UCSD-AML1 (cell line): Measurements from ENCODE around the gene CRYGS.

Source experiments
- DNase-seq: peaks from one replicate; lab custom pipeline; 2025; ENCODE audit not compliant: unreplicated experiment; lab: John Stamatoyannopoulos, UW

The CRYGS gene

GRCh38 chr3:186496016-186496415 is 48.2 kb downstream of the CRYGS start:
- DNase-seq, result no peak

- DNase-seq, result no peak
Observed at GRCh38 chr3:186493525-186494255, 50.5 kb downstream of the CRYGS start.

GRCh38 chr3:186492385-186492984 is 51.7 kb downstream of the CRYGS start:
- no peak for DNase-seq

GRCh38 chr3:186489507-186489906 is 54.7 kb downstream of the CRYGS start:
- DNase-seq, result no peak
